HepG2 (cell line): Measurements from ENCODE around the gene SRD5A1. TPM values are rescaled to one million over a fixed set of nuclear protein-coding genes. Genes with fewer than 3 reads are reported as not detected.

Experiments used
- HINFP ChIP-seq: sonication (generic); formaldehyde crosslinking; IDR thresholded peaks from 2 replicates; pipeline ENCODE4 v1.4.0; 2020; ENCODE audit warnings: low read depth, mild to moderate bottlenecking, missing genetic modification reagents
- HOXA9 ChIP-seq: sonication (generic); formaldehyde crosslinking; IDR thresholded peaks from 2 replicates; pipeline ENCODE4 v1.8.1; 2022; ENCODE audit warnings: missing genetic modification reagents, mild to moderate bottlenecking, moderate library complexity, borderline replicate concordance
- ISL2 ChIP-seq: sonication (generic); formaldehyde crosslinking; IDR thresholded peaks from 2 replicates; pipeline ENCODE4 v1.5.0; 2020; ENCODE audit warnings: missing genetic modification reagents
- YEATS4 ChIP-seq: sonication (generic); formaldehyde crosslinking; IDR thresholded peaks from 2 replicates; pipeline ENCODE4 v1.4.0; 2020; ENCODE audit warnings: missing genetic modification reagents, borderline replicate concordance
- ZNF20 ChIP-seq: sonication (generic); formaldehyde crosslinking; IDR thresholded peaks from 2 replicates; pipeline ENCODE4 v1.4.0; 2020; ENCODE audit warnings: mild to moderate bottlenecking, moderate library complexity, missing genetic modification reagents
- ZNF225 ChIP-seq: sonication (generic); formaldehyde crosslinking; IDR thresholded peaks from 2 replicates; pipeline ENCODE4 v1.4.0; 2020; ENCODE audit warnings: mild to moderate bottlenecking, missing genetic modification reagents
- ZNF234 ChIP-seq: sonication (generic); formaldehyde crosslinking; conservative IDR thresholded peaks from 2 replicates; pipeline ENCODE4 v1.5.1; 2020; ENCODE audit warnings: mild to moderate bottlenecking, missing genetic modification reagents
- ZNF337 ChIP-seq: sonication (generic); formaldehyde crosslinking; IDR thresholded peaks from 2 replicates; pipeline ENCODE4 v1.5.1; 2020; ENCODE audit warnings: missing genetic modification reagents, low read depth, mild to moderate bottlenecking, borderline replicate concordance
- ZNF562 ChIP-seq: sonication (generic); formaldehyde crosslinking; IDR thresholded peaks from 2 replicates; pipeline ENCODE4 v1.8.0; 2022; ENCODE audit warnings: missing genetic modification reagents, borderline replicate concordance
- polyA plus RNA-seq, 8 experiments: library from polyadenylated mRNA; depleted of rRNA in 3 of 8; stranded (reverse) in 7 of 8; unstranded in 1 of 8; fragments of >200 nt; fragmentation: Illumina TruSeq in 4 of 8; extraction: Trizol in 4 of 8; gene quantifications; 2 replicates each; pipeline versions ENCODE4 v1.2.1 to v1.2.3, GENCODE V29; 2011 to 2016; ENCODE audit warnings: low read depth in 4 of 8, missing spikeins in 1 of 8, mixed read lengths in 1 of 8; ENCODE audit not compliant: insufficient read depth in 1 of 8
- total RNA-seq, 5 experiments: library from RNA; depleted of rRNA; stranded (reverse); fragments of >200 nt; fragmentation: Illumina TruSeq; extraction: Trizol; gene quantifications; 2 replicates each; pipeline ENCODE4 v1.2.3, GENCODE V29; 2016; ENCODE audit warnings: low read depth in 1 of 5
- TF ChIP-seq, protein P1 (sequence below): sonication (generic); formaldehyde crosslinking; IDR thresholded peaks from one replicate; pipeline ENCODE4 v1.5.1; 2020; ENCODE audit warnings: mild to moderate bottlenecking, missing genetic modification reagents; ENCODE audit errors: not compliant biosample characterization
- TF ChIP-seq, protein P2 (sequence below): sonication (generic); formaldehyde crosslinking; IDR thresholded peaks from 2 replicates; pipeline ENCODE4 v1.5.1; 2020; ENCODE audit warnings: missing genetic modification reagents, mild to moderate bottlenecking, borderline replicate concordance
- TF ChIP-seq, protein P3 (sequence below): sonication (generic); formaldehyde crosslinking; IDR thresholded peaks from 2 replicates; pipeline ENCODE4 v1.4.0; 2020; ENCODE audit warnings: mild to moderate bottlenecking, missing genetic modification reagents
- TF ChIP-seq, protein P4 (sequence below): sonication (generic); formaldehyde crosslinking; IDR thresholded peaks from 2 replicates; pipeline ENCODE4 v1.5.1; 2020; ENCODE audit warnings: missing genetic modification reagents, mild to moderate bottlenecking, borderline replicate concordance

The SRD5A1 gene
- total and polyA plus RNA-seq, 2 of the 13 experiments (the other 11 are each of a cell fraction or from before 2014, with no cell fraction given) = 6.1 to 9.9 TPM

DNA sequence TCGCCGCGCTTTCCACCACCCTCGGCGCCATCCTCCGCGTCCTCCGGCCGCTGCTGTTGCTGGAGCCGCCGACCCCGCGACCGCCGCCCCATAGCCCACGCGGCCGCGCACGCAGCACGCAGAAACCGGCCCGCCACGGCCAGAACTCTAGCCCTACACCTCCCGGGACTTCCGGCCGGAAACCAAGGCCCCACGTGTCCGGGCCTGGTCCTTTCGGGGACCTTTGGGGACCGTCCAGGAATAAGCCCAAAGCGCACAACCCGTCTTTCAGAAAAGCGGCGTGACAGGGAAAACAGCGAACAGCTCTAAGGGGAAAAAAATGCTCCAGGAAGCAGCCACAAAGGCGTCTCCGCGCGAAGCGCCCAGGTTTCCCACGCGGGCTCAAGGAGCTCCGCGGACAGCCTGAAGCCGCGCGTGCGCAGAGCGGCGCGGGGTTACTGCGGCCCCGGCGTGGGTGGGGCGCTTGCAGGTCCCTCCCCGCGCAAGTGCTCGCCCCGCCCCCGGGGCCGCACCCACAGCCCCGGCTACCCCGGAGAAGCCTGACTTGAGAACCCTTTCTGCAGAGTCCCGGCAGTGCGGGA, at the start of gene SRD5A1, which contains the start of gene NSUN2 (continued):
- TF ChIP-seq, protein P1, sequence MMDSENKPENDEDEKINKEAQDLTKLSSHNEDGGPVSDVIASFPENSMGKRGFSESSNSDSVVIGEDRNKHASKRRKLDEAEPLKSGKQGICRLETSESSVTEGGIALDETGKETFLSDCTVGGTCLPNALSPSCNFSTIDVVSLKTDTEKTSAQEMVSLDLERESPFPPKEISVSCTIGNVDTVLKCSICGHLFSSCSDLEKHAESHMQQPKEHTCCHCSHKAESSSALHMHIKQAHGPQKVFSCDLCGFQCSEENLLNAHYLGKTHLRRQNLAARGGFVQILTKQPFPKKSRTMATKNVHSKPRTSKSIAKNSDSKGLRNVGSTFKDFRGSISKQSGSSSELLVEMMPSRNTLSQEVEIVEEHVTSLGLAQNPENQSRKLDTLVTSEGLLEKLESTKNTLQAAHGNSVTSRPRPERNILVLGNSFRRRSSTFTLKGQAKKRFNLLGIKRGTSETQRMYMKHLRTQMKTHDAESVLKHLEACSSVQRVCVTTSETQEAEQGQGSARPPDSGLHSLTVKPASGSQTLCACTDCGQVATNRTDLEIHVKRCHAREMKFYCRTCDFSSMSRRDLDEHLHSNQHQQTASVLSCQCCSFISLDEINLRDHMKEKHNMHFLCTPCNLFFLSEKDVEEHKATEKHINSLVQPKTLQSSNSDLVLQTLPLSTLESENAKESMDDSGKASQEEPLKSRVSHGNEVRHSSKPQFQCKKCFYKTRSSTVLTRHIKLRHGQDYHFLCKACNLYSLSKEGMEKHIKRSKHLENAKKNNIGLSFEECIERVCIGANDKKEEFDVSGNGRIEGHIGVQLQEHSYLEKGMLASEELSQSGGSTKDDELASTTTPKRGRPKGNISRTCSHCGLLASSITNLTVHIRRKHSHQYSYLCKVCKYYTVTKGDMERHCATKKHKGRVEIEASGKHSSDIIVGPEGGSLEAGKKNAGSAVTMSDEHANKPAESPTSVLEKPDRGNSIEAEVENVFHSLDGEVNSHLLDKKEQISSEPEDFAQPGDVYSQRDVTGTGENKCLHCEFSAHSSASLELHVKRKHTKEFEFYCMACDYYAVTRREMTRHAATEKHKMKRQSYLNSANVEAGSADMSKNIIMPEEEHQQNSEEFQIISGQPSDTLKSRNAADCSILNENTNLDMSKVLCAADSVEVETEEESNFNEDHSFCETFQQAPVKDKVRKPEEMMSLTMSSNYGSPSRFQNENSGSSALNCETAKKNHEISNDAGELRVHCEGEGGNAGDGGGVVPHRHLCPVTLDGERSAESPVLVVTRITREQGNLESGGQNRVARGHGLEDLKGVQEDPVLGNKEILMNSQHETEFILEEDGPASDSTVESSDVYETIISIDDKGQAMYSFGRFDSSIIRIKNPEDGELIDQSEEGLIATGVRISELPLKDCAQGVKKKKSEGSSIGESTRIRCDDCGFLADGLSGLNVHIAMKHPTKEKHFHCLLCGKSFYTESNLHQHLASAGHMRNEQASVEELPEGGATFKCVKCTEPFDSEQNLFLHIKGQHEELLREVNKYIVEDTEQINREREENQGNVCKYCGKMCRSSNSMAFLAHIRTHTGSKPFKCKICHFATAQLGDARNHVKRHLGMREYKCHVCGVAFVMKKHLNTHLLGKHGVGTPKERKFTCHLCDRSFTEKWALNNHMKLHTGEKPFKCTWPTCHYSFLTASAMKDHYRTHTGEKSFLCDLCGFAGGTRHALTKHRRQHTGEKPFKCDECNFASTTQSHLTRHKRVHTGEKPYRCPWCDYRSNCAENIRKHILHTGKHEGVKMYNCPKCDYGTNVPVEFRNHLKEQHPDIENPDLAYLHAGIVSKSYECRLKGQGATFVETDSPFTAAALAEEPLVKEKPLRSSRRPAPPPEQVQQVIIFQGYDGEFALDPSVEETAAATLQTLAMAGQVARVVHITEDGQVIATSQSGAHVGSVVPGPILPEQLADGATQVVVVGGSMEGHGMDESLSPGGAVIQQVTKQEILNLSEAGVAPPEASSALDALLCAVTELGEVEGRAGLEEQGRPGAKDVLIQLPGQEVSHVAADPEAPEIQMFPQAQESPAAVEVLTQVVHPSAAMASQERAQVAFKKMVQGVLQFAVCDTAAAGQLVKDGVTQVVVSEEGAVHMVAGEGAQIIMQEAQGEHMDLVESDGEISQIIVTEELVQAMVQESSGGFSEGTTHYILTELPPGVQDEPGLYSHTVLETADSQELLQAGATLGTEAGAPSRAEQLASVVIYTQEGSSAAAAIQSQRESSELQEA (CRISPR knock-in tag) = peak; percentile 27
- TF ChIP-seq ZNF562 (no peak), HINFP (CRISPR knock-in tag) (0 out of 2 replicates have a peak, but pooled peaks have one; percentile 40), HOXA9 (CRISPR knock-in tag) (no peak), ISL2 (CRISPR knock-in tag) (no peak), ZNF337 (CRISPR knock-in tag) (peak; percentile 94; the same call in 1 of the 2 replicates), YEATS4 (peak; percentile 83; the same call in 1 of the 2 replicates), ZNF225 (CRISPR knock-in tag) (no peak), ZNF20 (CRISPR knock-in tag) (no peak), ZNF234 (CRISPR knock-in tag) (no peak)
- TF ChIP-seq, protein P2, sequence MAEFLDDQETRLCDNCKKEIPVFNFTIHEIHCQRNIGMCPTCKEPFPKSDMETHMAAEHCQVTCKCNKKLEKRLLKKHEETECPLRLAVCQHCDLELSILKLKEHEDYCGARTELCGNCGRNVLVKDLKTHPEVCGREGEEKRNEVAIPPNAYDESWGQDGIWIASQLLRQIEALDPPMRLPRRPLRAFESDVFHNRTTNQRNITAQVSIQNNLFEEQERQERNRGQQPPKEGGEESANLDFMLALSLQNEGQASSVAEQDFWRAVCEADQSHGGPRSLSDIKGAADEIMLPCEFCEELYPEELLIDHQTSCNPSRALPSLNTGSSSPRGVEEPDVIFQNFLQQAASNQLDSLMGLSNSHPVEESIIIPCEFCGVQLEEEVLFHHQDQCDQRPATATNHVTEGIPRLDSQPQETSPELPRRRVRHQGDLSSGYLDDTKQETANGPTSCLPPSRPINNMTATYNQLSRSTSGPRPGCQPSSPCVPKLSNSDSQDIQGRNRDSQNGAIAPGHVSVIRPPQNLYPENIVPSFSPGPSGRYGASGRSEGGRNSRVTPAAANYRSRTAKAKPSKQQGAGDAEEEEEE (CRISPR knock-in tag) = no peak
- TF ChIP-seq, protein P3, sequence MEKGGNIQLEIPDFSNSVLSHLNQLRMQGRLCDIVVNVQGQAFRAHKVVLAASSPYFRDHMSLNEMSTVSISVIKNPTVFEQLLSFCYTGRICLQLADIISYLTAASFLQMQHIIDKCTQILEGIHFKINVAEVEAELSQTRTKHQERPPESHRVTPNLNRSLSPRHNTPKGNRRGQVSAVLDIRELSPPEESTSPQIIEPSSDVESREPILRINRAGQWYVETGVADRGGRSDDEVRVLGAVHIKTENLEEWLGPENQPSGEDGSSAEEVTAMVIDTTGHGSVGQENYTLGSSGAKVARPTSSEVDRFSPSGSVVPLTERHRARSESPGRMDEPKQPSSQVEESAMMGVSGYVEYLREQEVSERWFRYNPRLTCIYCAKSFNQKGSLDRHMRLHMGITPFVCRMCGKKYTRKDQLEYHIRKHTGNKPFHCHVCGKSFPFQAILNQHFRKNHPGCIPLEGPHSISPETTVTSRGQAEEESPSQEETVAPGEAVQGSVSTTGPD = no peak
- TF ChIP-seq, protein P4, sequence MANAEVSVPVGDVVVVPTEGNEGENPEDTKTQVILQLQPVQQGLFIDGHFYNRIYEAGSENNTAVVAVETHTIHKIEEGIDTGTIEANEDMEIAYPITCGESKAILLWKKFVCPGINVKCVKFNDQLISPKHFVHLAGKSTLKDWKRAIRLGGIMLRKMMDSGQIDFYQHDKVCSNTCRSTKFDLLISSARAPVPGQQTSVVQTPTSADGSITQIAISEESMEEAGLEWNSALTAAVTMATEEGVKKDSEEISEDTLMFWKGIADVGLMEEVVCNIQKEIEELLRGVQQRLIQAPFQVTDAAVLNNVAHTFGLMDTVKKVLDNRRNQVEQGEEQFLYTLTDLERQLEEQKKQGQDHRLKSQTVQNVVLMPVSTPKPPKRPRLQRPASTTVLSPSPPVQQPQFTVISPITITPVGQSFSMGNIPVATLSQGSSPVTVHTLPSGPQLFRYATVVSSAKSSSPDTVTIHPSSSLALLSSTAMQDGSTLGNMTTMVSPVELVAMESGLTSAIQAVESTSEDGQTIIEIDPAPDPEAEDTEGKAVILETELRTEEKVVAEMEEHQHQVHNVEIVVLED (CRISPR knock-in tag) = no peak; the same call in 1 of the 2 replicates
